Activated naive CD4-positive, alpha-beta T cell (primary cell): Measurements from ENCODE around the gene PSMD5.
A peak's percentile ranks its signal among the peaks of the same experiment; 100 is the strongest.

ENCODE experiments used
- DNase-seq, 4 experiments: peaks; one replicate each; lab custom pipeline; 2025; lab: John Stamatoyannopoulos, UW

The PSMD5 gene

DNA sequence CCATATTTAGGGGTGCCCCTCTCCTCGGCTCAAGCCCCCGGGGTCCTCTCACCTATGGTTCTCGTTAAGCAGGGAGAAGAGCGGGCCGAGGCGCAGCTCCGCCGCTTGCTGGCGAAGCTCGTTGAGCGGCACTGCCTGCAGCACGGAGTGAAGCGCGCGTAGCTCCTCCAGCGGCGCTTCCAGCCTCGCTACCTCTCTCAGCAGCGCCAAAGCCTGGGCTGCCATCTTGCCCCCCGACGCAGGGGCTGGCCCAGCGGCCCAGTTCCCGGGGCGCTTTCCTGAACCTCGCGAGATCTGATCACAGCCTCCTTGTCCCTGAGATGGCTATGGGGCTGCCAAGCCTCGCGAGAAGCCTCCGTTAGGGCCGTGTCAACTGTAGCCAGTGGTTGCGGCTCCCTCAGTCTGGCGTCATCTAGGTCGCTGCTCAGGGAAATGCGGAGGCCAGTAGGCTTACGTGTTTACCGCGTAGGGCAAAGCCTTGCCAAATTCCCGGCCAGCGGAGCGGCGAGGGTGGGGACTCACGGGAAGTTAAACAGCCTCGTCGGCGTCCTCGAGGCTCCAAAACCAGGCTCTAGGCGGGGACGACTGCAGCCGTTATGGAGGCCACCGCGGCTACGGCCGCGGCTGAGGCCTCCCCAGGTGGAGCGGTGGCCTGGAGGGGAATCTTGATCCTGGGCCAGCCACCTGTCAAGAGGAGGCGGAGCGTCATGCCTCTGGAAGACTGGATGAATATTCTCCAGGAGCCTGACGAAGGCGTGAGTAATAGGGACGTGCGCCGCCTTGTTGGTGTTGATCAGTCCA lies at the start of gene PSMD5:
Gene PSMD5, minus strand, starts transcription at position 238 of the 801 bp plus-strand sequence. Its CDS starts 13 bp downstream, at position 225.
- DNase-seq = peak; percentile 62 to 88 (median 79)

DNA sequence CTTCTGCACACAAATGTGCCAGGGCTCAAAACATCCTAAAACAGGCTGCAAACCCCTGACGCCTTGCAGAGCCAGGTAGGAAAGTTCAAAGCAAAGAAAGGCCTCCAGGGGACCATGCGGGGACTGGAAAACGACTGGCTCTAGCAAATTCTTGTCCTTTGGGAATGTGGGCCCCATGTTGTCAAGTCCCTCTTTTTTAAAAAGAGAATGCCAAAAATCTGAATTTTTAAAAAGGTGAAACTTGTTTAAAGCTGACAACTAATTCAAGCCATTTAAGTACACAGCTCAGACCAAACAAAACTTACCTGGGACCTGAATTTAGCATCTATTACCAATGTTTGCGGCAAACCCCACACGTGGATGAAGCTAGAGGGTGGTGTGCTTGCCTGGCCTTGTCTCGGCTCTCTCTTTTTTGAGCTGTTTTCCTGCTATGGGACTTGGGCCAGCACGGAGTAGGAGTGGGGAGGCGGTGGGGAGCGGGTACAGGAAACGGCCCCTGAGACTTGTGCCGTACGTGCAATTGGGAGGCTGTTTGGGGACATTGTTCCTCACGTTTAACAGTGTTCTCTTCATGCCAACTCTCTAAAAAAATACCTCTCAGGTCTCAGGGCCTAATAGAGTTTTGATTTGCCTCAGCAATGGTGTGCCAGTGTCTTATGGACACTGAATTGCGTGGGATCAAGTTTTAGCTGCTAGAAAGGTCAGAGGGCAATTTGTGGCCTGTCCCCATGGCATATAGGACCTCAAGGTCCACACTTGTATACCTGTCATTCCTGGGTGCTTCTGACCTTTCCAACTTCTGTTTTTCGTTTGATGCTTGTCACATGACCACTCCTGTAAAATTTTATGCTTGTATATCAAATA lies 49.4 kb upstream of the PSMD5 start:
- no peak for DNase-seq

DNA sequence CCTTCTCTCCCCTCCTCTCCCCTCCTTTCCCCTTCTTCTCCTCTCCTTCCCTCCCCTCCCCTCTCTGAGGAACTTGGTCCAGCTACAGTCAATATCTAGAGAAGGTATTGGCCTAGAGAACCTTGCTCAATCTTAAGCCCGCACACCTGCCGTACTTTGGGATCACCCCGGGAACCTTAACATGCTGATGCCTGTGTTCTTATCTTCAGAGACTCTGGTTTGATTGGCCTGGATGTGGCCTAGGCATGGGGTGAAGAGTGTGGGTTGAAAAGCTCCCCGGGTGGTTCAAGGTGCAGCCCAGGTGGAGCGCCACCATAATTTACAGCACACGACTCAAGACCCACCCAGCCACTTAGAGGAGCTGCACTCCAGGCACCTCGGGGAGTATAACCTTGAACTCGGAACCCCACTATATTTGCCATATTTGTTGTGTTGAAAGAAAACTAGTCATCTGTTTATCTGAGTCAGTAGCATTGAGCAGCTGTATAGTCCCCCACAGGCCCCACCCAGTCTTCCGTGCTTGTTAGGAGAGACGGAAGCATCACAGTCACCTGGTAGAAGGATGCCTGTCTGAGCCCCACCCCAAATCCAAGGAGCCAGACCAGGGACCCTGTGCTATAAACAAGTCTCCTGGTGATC lies 48.6 kb upstream of the PSMD5 start:
- peak in 2 of 4 experiments; percentile 43 to 59 for DNase-seq

DNA sequence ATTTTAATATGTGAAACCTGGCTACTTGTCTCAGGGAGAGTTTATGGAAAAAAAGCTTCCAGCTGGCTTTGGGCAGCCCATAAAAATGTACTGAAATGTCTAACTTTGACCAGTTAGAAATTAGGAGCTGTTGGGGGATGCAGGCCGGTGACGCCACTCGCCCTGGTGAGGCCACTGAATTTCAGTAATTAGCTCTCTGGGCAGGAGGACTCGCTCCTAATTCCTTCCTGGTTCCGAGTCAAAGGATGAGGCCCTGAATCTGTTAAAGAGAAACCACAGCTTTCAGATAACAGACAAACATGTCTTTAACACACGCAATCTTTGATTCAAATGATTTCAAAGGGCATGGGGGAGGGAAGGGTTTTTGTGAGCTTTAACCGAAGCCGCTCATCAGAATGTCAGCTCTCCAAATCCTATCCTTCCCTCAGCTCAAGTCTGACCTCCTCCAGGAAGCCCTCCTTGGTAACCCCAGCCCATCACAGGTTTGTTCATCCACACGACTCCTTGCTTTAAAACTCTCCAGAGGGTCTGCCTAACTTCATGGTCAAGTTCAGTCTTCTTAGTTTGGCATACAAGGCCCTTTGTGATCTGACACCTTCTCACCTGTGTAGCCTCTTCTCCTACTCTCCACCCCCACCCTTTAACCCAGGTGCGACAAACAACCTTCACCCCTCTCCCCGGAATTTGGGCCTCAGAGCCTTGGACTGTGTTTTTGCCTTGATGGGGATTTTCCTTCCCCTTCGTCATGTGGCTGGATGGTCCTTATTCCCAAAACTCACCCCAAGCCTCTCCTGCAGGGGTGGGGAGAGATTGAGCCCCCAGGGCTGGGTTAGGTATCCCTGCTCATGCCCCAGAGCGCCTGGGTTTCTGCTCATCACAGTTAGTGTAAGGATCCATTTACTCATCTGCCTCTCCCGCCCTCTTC lies 47.9 kb upstream of the PSMD5 start:
- no peak for DNase-seq

DNA sequence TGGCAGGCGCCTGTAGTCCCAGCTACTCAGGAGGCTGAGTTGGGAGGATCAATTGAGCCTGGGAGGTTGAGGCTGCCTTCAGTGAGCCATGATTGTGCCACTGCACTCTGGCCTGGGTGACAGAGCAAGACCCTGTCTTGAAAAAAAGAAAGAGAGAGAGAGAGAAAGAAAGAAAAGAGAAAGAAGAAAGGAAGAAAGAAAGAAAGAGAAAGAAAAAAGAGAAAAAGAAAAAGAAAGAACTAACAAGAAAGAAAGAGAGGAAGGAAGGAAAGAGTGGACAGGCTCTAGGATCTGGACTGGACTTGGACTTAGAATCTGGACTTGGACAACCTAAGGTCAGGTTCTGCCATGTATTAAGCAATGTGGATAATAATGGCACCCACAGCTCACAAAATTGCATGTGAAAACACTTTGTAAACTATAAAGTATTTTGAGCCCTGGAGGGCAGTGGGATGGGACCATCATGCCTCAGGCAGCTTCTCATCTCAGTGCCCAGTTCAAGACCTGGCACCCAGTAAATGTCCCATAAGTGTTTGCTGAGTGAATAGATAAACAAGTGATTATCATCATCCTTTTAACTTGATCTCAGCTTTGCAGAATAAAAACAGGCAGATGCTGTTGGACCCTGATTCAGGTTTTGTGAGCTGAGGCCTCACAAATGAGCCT lies 47.0 kb upstream of the PSMD5 start:
- DNase-seq = no peak

DNA sequence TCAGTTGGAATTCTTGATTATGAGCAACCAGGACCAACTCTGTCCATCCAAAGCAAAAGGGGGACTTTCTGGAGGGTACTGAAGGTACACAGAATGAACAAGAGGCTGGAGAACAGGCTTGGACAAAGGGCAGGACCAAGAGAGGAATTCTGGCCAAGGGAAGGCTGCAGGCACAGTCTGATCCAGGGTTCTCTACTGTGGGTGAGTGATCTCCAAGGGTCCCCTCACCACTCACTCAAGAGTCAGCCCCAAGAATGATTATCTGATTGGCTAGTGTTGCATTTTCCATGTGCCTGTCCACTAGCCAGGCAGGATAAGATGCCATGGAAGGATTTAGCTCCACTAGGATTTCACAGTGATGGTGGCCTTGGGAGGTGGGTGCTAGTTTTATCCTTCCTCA lies 45.9 kb upstream of the PSMD5 start:
- DNase-seq = no peak

DNA sequence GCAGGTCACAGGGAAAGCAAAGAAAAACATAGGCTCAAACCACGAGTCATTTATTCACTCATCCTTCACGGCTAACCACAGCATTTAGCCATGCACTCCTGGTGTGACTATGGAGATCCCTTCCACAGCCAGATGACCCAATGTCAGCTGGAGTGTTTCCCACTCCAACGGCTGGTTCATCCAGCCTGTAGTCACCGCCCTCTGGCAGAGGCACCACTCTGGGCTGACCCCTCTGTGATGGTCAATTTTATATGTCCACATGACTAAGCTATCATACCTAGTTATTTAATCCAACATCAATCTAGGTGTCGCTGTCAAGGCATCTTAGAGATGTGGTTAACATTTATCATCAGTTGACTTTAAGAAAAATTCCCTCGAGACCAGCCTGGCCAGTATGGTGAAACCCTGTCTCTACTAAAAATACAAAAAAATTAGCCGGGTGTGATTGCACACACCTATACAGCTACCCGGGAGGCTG lies 43.8 kb upstream of the PSMD5 start:
- no peak for DNase-seq

DNA sequence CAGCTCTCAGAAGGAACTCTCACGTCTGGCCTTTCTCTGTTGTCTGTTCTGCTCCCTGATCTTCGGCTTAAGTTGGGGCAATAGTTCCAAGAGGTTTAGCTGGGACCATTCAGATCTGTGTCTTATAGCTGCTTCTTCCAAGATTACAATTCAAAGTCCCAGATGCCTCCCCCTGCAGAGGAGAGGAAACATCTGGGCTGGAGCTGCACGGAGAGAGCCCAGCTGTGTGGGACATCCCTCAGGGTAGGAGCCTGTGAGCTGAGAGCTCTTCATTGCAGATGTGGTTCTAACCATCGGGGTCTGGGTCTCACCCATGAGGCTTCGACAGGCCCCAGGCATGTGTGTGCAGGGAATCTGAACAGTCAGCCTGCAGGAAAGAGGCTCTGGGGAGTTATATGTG lies 43.2 kb upstream of the PSMD5 start:
- no peak for DNase-seq

DNA sequence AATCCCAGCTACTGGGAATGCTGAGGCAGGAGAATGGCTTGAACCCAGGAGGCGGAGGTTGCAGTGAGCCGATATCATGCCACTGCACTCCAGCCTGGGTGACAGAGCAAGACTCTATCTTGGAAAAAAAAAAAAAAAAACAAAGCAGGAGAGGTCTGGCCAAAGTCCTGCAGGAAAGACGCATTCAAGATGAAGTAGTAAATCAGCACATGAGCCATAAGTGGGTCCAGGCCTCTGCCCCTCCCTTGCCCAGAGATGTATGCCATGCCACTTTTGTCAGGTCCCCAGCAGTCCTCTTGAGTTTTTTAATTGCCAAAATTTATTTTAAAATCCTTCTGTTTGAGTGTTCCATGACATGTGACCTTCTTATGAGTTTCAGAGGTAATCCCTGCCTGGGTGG lies 42.7 kb upstream of the PSMD5 start:
- DNase-seq = no peak

DNA sequence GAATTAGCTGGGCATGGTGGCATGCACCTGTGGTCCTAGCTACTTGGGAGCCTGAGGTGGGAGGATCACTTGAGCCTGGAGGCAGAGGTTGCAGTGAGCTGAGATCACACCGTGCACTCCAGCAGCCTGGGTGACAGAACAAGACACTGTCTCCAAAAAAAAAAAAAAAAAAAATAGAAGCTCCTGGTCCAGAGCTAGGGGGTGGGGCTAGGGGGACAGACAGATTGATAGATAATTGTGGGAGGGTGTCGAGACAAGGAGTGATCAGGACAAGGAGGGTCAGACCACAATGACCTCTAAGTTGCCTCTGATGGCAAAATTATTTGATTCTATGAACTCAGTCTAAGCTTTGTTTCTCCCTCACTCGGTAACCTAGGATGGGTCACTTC lies 40.9 kb upstream of the PSMD5 start:
- DNase-seq = no peak

DNA sequence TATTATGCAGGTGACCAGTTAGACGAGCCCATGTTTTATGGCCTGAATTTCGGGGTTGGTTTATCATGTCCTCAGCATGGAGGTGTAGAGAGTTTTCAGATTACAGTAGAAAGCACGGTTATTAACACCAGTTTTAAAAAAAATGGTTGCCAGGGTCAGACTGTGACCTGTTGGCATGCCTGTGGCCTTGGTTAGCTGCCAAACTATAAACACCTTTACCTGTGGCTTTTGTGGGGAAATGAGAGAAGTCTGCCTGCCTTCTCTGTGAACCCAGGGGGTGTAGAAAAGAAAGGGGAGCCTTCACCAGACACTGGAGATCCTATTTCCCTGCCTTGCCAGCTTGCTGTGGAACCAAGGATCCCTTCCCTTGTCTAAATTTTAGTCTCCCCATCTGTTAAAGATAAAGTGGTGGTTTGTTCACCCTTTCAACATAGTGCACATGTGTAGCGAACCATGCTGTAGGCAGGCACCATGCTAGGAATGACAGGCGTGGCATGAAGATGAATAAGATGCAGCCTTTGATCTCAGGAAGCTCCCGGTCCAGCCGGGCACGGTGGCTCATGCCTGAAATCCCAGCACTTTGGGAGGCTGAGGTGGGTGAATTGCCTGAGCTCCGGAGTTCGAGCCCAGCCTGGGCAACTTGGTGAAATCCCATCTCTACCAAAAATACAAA lies 40.3 kb upstream of the PSMD5 start:
- no peak for DNase-seq

DNA sequence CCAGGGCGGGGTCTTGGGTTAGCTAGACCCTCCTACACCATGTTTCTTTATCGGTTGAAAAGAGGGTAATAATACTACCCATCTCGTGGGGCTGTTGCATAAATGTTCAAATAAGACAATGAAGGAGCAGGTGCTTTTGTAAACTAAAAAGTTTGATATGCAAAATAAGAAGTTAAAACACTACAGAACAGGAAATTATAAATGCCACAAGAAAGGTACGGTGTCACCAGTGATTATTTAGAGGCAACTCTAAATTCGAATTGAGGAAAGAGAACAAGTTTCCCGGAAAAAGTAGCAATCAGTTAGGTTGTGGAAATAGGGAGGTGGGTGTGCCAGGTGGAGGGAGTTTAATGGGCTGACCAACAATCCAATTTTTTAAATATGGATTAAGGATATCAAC lies 36.7 kb upstream of the PSMD5 start:
- DNase-seq = no peak

DNA sequence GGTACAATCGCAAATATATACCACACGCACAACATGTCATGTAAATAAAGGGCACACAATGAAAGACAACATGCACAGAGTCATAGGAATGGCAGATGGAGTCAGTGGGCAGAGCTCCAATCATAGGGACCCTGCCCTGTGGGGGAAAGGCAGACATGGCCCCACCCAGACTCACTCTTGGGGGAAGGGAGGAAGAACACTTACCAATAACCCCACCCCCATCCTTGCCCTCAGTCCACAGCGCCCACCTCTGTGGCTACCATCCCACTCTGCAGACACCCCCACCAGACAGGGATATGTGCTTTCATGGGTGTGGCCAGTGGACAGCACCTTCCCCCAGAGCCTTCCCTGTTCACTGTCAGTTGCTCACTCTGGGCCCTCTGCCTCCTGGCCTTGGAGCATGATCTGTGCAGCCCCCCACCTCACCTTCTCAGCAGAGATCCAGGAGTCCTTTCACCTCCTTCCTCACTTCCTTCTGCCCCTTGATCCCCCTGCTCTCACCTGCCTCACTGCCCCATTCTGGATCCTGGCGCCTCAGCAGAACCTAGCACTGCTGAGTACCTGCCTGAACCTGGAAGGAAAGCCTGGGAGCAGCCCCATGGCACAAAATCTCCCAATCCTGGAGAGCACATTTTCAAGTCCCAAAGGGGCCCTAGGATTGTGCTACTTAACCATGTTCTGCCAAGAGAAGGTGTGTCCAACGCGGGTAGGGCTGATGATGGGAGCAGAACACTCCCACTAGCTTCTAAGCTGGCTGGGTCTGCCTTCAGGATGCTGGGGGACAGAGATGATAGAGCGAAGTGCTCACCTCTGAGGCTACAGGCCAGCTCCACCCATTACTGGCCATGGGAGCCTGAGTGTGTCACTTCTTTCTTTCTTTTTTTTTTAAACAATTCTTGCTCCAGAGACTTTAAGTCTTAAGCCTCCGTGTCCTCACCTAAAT lies 35.7 kb upstream of the PSMD5 start:
- DNase-seq = no peak

DNA sequence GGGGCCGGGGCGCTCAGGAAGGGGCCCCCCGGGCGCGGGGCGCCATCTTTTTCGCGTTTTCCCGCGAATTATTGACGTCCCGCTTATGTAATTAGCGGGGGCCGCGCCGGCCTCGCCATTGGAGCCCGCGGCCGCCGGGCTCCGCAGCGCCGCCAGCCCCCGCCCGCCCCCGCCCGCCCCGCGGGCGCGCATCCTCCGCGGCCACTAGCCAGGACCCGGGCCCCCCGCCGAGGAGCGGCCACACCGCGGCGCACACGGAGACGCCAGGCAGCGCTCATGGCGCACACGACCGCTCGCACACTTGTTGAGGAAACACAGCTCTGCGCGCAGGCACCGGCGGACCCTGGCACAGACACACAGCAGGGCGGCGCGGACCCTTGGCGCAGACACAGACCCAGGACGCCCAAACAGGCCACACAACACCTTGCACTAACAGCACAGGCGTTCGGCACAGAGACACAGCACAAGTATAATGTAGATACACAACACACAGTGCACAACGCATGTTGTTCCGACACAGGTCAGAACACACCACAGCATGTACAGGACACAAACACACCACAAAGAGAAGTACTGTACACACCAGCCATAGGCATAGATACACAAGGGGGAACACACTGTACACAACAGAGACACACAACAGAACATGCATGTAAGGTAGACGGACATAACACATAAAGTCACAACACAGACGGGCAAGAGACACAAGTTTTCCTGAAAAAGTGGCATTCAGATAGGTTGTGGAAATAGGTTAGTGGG lies 34.7 kb upstream of the PSMD5 start:
- peak; percentile 38 to 64 (median 41) for DNase-seq

DNA sequence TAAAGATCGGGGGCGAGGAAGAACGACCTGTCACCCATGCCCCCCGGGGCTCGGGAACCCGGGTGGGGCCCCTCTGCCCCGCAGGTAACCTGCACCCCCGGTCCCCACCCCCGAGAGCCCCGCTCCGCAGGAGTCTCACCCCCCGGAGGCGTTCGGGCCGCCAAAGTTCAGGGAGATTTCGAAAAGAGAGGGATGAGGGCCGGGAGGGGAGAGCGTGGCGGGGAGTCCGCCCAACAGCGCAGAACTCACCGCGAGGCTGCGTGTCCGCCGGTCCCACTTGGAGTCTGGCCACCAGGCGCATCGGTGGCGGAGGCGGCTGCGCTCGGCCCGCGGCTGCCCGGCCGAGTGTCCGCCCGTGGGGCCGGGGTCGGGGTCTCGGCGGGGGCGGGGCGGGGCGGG lies 34.1 kb upstream of the PSMD5 start, which contains the start of gene PHF19:
Gene PHF19, minus strand, starts transcription at position 347 of the 399 bp plus-strand sequence. CDS start 2,447 bp downstream, outside the sequence.
- peak in 1 of 4 experiments; percentile 47 for DNase-seq

DNA sequence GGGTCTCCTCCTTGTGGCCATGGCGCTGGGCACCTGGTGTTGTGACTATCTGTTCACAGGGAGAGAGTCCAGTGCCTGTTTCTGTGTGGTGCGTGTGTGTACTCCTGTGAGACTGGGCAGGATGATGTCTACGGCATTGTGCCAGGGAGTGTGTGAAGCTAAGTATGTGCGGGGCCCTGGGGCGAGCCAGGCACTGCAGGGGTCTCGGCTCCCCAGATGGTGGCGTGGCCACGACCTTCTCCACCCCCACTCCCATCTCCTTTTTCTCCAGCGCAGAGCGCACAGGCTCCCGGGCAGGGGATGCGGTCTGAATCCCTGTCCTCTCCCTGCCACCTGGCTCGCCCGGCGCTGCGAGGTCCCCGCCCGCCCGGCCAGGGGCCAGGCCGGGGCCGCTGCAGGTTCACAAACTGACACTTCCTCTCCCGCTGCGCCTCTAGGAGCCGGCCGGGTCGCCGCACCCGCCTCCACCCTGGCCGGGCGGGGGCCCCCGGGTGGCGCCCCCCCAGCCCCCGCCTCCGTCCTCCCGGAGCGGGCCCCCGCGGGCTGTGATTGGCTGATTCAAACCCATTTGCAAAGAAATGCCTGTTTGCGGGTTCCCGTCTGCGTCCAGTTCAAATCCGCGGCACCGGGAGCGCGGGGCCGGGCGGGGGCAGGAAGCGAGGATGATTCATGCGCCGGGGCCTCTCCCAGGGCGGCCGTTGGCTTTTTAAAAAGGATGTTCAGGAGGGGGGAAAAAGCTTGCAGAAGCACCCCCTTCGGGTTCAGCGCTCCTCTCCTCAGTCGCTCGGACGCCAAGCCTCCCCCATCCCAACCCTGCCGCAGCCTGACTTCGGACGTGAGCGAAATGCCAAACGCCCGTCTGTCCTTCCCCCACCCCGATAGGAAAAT lies 33.5 kb upstream of the PSMD5 start:
- DNase-seq = peak in 3 of 4 experiments; percentile 50 to 69 (median 58)

DNA sequence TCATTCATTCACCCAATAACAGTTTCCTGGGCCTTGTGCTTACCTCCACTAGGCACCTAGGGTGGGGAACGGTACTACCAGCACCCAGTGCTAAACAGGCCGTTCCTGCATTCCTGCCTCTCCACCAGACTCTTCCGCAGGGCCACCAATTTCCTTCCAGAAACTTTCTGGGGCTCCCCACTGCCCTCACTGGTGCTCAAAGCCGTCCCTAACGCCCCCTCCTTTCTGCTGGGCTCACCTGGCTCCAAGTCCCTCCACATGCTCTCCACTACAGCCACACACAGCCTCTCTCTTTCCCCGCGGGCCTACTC lies 32.9 kb upstream of the PSMD5 start:
- DNase-seq = no peak
